GM19099 (cell line): ENCODE measurements around the gene SLC16A14.

Experiments used
- POLR2A ChIP-seq: IDR thresholded peaks from 3 replicates; pipeline ENCODE4 v1.6.1; 2011; ENCODE audit warnings: low read depth; ENCODE audit not compliant: insufficient read length; ENCODE audit errors: extremely low read depth

SLC16A14 gene

GRCh38 chr2:230000118-230000841, 68.4 kb downstream of the SLC16A14 start:
- no peak for TF ChIP-seq POLR2A

GRCh38 chr2:229997565-229997964, 71.2 kb downstream of the SLC16A14 start:
- TF ChIP-seq POLR2A: no peak

DNA sequence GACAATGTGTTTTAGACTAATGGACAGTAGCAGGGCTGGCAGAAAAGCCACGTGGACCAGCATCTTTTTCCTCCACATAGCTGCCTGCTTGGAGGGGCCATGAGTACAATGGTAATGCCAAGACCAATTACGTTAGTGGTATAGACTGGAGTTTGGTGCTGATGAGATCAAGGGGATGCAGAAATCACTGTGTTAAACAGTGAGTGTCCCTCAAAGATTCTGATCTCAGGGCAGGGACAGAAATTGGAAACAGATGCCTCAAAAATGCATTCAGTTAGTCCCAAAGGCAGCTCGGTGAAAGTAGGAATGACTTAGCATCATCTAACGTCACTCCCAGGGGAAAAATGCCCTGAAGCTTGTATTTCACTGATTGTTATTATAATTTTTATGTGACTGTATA, 72.4 kb downstream of the SLC16A14 start:
- TF ChIP-seq POLR2A: no peak

- no peak for TF ChIP-seq POLR2A
These were observed 75.5 kb downstream of the SLC16A14 start for GRCh38 chr2:229993236-229993635.
